AG04449 (cell line): Measurements from ENCODE around the gene ASCL2.

Experiments used
- CTCF ChIA-PET: fragments of 350-600 bp; formaldehyde crosslinking; extraction: SDS; loops from one replicate; lab custom pipeline; 2021; ENCODE audit warnings: antibody characterized with exemption; lab: Yijun Ruan, JAX
- POLR2A ChIA-PET: fragments of 400-600, 350-600 bp; formaldehyde crosslinking; extraction: SDS; loops from one replicate; lab custom pipeline; 2020; ENCODE audit warnings: antibody characterized with exemption, inconsistent platforms; lab: Yijun Ruan, JAX
- DNase-seq: peaks from one replicate; pipeline ENCODE4 v3.0.0-alpha.2; 2010; ENCODE audit warnings: low read depth, low spot score
- H3K4me3 ChIP-seq: 2 replicates; pipeline ENCODE4 v1.5.1; 2011; ENCODE audit warnings: low read depth, mild to moderate bottlenecking, control low read depth, low read length
- CTCF ChIP-seq: IDR thresholded peaks from one replicate; pipeline ENCODE4 v1.5.1; 2011; ENCODE audit warnings: mild to moderate bottlenecking, moderate library complexity, low read length, control low read depth, inconsistent platforms; ENCODE audit not compliant: insufficient read depth; ENCODE audit errors: missing control alignments

Gene ASCL2

GRCh38 chr11:2264366-2265053 is 5.9 kb downstream of the ASCL2 start:
- no peak overlapping the region for H3K4me3 ChIP-seq
- TF ChIP-seq CTCF = no peak
- ChIA-PET POLR2A (no interaction called here), CTCF (no interaction called here)
- DNase-seq = no peak

- ChIA-PET CTCF (no interaction called here), POLR2A (no interaction called here)
- TF ChIP-seq CTCF = no peak
- no peak for DNase-seq
- no peak overlapping the region for H3K4me3 ChIP-seq
These were observed 6.5 kb downstream of the ASCL2 start for GRCh38 chr11:2263724-2264360.

GRCh38 chr11:2263071-2263565 is 7.3 kb downstream of the ASCL2 start:
- ChIA-PET POLR2A (no interaction called here), CTCF (no interaction called here)
- DNase-seq = no peak
- H3K4me3 ChIP-seq = no peak overlapping the region
- TF ChIP-seq CTCF = no peak

DNA sequence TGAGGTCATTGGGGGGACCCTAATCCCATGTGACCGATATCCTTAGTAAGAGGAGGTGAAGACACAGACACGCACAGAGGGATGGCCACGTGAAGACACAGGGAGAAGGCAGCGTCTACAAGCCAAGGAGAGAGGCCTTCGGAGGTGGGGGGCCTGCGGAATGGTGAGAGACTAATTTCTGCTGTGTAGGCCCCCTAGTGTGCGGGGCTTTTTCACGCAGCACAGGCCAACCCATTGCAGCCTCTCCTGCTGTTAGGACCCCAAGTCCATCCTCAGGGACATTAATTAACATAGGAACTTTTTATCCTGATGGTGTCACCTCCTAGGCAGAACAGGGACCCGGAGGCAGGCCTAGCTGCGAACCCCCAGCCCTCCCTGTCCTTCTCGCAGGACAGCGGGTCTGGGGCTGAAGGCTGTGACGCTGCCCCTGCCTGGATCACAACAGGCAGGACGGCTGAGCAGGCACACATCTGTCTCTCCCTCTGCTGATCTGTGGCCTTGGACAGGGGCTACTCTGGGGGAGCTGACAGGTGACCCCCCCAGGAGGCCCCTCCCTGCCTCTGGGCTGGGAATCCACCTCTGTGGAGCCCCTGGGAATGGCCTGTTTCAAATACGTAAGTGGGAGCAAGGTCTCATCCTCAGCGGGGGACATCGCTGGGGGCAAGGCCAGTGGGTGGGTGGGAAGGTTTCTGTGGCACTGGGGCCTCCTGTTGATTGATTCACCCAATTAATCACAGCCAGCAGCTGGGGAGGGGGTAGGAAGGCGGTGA is 7.9 kb downstream of the ASCL2 start:
- TF ChIP-seq CTCF = no peak
- H3K4me3 ChIP-seq = no peak overlapping the region
- no peak for DNase-seq
- ChIA-PET POLR2A (no interaction called here), CTCF (no interaction called here)

DNA sequence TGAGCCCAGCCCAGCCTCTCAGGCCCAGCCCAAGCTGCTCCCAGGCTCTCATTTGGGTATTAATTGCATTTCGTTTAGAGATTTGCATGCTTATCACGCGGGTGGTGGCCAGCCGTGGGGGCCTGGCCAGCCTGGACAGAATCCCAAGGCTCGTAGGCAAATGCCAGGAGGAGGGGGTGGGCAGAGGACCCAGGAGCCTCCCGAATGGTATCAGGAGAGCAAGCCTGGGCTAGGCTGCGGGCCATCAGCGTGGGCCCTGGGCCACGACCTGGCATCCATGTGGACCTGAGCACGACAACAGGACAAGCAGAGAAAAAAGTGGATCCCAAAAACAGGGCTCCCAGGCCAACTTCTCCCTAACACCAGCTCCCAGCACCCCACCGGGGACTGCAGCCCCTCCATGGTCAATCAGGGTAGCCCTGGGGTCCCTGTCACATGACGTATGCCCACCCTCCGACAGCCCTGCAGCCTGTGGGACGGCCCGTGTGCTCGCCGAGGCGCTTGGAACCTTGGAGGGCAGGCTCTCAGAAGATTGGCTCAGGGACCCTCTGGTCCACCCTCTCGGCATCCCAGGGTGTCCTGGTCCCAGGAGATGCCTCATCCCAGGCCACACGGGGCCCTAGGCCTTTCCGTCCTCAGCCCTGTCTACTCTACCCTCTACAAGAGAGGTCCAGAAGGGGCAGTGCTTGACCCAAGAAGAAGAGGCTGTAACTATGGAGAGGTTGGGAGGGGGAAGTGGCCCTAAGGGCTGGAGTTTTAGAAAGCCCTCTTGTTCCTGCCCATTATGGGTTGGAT is 8.8 kb downstream of the ASCL2 start:
- ChIA-PET CTCF (no interaction called here), POLR2A (no interaction called here)
- H3K4me3 ChIP-seq = no peak overlapping the region
- DNase-seq = no peak
- TF ChIP-seq CTCF = no peak
